Central memory CD8-positive, alpha-beta T cell (primary cell): Measurements from ENCODE around the gene TET1.
"Not testable (repeated sequence)": the region's sequence is repeated elsewhere in the genome, so short reads cannot be mapped to it uniquely, and the experiment has no call there.

Source experiments
- ATAC-seq: fragments of 150-1000 bp; cut with Tn5 transposase; replicated peaks from 2 replicates; pipeline ENCODE4 v1.10.0; 2022; ENCODE audit warnings: mild to moderate bottlenecking, moderate FRiP score, moderate number of reproducible peaks; ENCODE audit not compliant: poor library complexity, severe bottlenecking; ENCODE audit errors: extremely low read depth
- DNase-seq, 2 donors: peaks; one replicate each; pipeline ENCODE4 v3.0.0; 2021; ENCODE audit warnings: low spot score in 2 of 2
- H3K27ac Mint-ChIP-seq: one replicate; pipeline ENCODE4 v1.8.0; 2022; ENCODE audit warnings: low read depth, mild to moderate bottlenecking, moderate library complexity, mixed read lengths
- H3K27me3 Mint-ChIP-seq: one replicate; pipeline ENCODE4 v1.8.0; 2022; ENCODE audit warnings: mixed read lengths
- H3K36me3 Mint-ChIP-seq: one replicate; pipeline ENCODE4 v1.8.0; 2022; ENCODE audit warnings: mild to moderate bottlenecking, moderate library complexity, mixed read lengths; ENCODE audit not compliant: insufficient read depth
- H3K4me1 Mint-ChIP-seq: one replicate; pipeline ENCODE4 v1.8.0; 2022; ENCODE audit warnings: mixed read lengths
- H3K4me3 Mint-ChIP-seq: one replicate; pipeline ENCODE4 v1.8.0; 2022; ENCODE audit warnings: mild to moderate bottlenecking, moderate library complexity, mixed read lengths
- H3K9me3 Mint-ChIP-seq: one replicate; pipeline ENCODE4 v1.8.0; 2022; ENCODE audit warnings: mixed read lengths

Gene TET1

GRCh38 chr10:68633816-68634466 is 73.8 kb downstream of the TET1 start:
- H3K4me1 Mint-ChIP-seq: peaks cover 6% of the 10 kb centered on the region
- H3K4me3 Mint-ChIP-seq: no peak overlapping the region
- H3K36me3 Mint-ChIP-seq: peaks cover 2% of the 10 kb centered on the region
- ATAC-seq (no peak), DNase-seq (no peak)
- no peak overlapping the region for H3K27ac Mint-ChIP-seq
- no peaks in the 10 kb centered on the region for H3K9me3 Mint-ChIP-seq
- H3K27me3 Mint-ChIP-seq: no peaks in the 10 kb centered on the region

- no peaks in the 10 kb centered on the region for H3K36me3 Mint-ChIP-seq
- H3K4me3 Mint-ChIP-seq: no peak overlapping the region
- H3K9me3 Mint-ChIP-seq: no peaks in the 10 kb centered on the region
- peaks cover 6% of the 10 kb centered on the region for H3K4me1 Mint-ChIP-seq
- DNase-seq: no peak
- no peaks in the 10 kb centered on the region for H3K27me3 Mint-ChIP-seq
- ATAC-seq: no peak
- H3K27ac Mint-ChIP-seq: no peak overlapping the region
Measured at GRCh38 chr10:68636335-68636734, 76.2 kb downstream of the TET1 start.

GRCh38 chr10:68643550-68643949 is 83.4 kb downstream of the TET1 start:
- H3K27ac Mint-ChIP-seq, H3K4me3 Mint-ChIP-seq, DNase-seq, H3K27me3 Mint-ChIP-seq, H3K36me3 Mint-ChIP-seq, ATAC-seq, H3K4me1 Mint-ChIP-seq, H3K9me3 Mint-ChIP-seq: not testable (repeated sequence)

- no peaks in the 10 kb centered on the region for H3K27me3 Mint-ChIP-seq
- peaks cover 5% of the 10 kb centered on the region for H3K36me3 Mint-ChIP-seq
- no peak for ATAC-seq
- no peak overlapping the region for H3K27ac Mint-ChIP-seq
- H3K4me1 Mint-ChIP-seq: no peaks in the 10 kb centered on the region
- no peaks in the 10 kb centered on the region for H3K9me3 Mint-ChIP-seq
- no peak overlapping the region for H3K4me3 Mint-ChIP-seq
- DNase-seq: no peak
Measured at GRCh38 chr10:68647672-68648341, 87.7 kb downstream of the TET1 start.

GRCh38 chr10:68655620-68656126 is 95.5 kb downstream of the TET1 start:
- Mint-ChIP-seq H3K4me1 (no peaks in the 10 kb centered on the region), H3K9me3 (no peaks in the 10 kb centered on the region), H3K27me3 (no peaks in the 10 kb centered on the region), H3K4me3 (no peak overlapping the region), H3K27ac (no peak overlapping the region), H3K36me3 (no peaks in the 10 kb centered on the region)
- ATAC-seq (no peak), DNase-seq (no peak)

GRCh38 chr10:68665841-68666240 is 105.7 kb downstream of the TET1 start:
- H3K36me3 Mint-ChIP-seq: peaks cover 8% of the 10 kb centered on the region
- H3K9me3 Mint-ChIP-seq: no peaks in the 10 kb centered on the region
- no peaks in the 10 kb centered on the region for H3K27me3 Mint-ChIP-seq
- DNase-seq: no peak
- peaks cover 13% of the 10 kb centered on the region for H3K4me1 Mint-ChIP-seq
- H3K27ac Mint-ChIP-seq: no peak overlapping the region
- H3K4me3 Mint-ChIP-seq: no peak overlapping the region
- no peak for ATAC-seq

GRCh38 chr10:68666280-68666760 is 106.2 kb downstream of the TET1 start:
- Mint-ChIP-seq H3K4me3 (no peak overlapping the region), H3K27ac (no peak overlapping the region), H3K36me3 (peaks cover 8% of the 10 kb centered on the region), H3K4me1 (peaks cover 13% of the 10 kb centered on the region), H3K27me3 (no peaks in the 10 kb centered on the region), H3K9me3 (no peaks in the 10 kb centered on the region)
- no peak for ATAC-seq
- no peak for DNase-seq

- no peaks in the 10 kb centered on the region for H3K27me3 Mint-ChIP-seq
- H3K36me3 Mint-ChIP-seq: peaks cover 10% of the 10 kb centered on the region
- ATAC-seq (no peak), DNase-seq (no peak)
- peaks cover 13% of the 10 kb centered on the region for H3K4me1 Mint-ChIP-seq
- H3K27ac Mint-ChIP-seq: peak overlapping the region; percentile 69
- H3K9me3 Mint-ChIP-seq: no peaks in the 10 kb centered on the region
- peak overlapping the region; percentile 21 for H3K4me3 Mint-ChIP-seq
Measured at GRCh38 chr10:68668231-68668630, 108.1 kb downstream of the TET1 start.

GRCh38 chr10:68668972-68669371 is 108.8 kb downstream of the TET1 start:
- peaks cover 13% of the 10 kb centered on the region for H3K4me1 Mint-ChIP-seq
- DNase-seq (no peak), ATAC-seq (no peak)
- no peaks in the 10 kb centered on the region for H3K27me3 Mint-ChIP-seq
- peak overlapping the region; percentile 21 for H3K4me3 Mint-ChIP-seq
- peaks cover 10% of the 10 kb centered on the region for H3K36me3 Mint-ChIP-seq
- H3K27ac Mint-ChIP-seq: peak overlapping the region; percentile 69
- H3K9me3 Mint-ChIP-seq: no peaks in the 10 kb centered on the region

GRCh38 chr10:68684413-68684812 is 124.3 kb downstream of the TET1 start:
- ATAC-seq (peak; percentile 73), DNase-seq (no peak)
- H3K9me3 Mint-ChIP-seq: no peaks in the 10 kb centered on the region
- no peaks in the 10 kb centered on the region for H3K27me3 Mint-ChIP-seq
- H3K27ac Mint-ChIP-seq: peak overlapping the region; percentile 96
- peak overlapping the region; percentile 72 for H3K4me3 Mint-ChIP-seq
- peaks cover 12% of the 10 kb centered on the region for H3K36me3 Mint-ChIP-seq
- no peaks in the 10 kb centered on the region for H3K4me1 Mint-ChIP-seq

- Mint-ChIP-seq H3K36me3 (peaks cover 3% of the 10 kb centered on the region), H3K4me3 (no peak overlapping the region), H3K27ac (no peak overlapping the region), H3K9me3 (no peaks in the 10 kb centered on the region), H3K27me3 (no peaks in the 10 kb centered on the region), H3K4me1 (no peaks in the 10 kb centered on the region)
- DNase-seq: no peak
- ATAC-seq: no peak
Measured at GRCh38 chr10:68696018-68696417, 135.9 kb downstream of the TET1 start.

- ATAC-seq (no peak), DNase-seq (no peak)
- Mint-ChIP-seq H3K36me3 (no peaks in the 10 kb centered on the region), H3K4me1 (no peaks in the 10 kb centered on the region), H3K27ac (no peak overlapping the region), H3K4me3 (no peak overlapping the region), H3K27me3 (no peaks in the 10 kb centered on the region), H3K9me3 (no peaks in the 10 kb centered on the region)
Measured at GRCh38 chr10:68697106-68697505, 137.0 kb downstream of the TET1 start.

- ATAC-seq (no peak), DNase-seq (no peak)
- H3K4me3 Mint-ChIP-seq: no peak overlapping the region
- H3K9me3 Mint-ChIP-seq: no peaks in the 10 kb centered on the region
- H3K27me3 Mint-ChIP-seq: no peaks in the 10 kb centered on the region
- no peaks in the 10 kb centered on the region for H3K36me3 Mint-ChIP-seq
- no peaks in the 10 kb centered on the region for H3K4me1 Mint-ChIP-seq
- H3K27ac Mint-ChIP-seq: no peak overlapping the region
Measured at GRCh38 chr10:68700197-68700596, 140.1 kb downstream of the TET1 start.
